H9 (cell line): Measurements from ENCODE around the gene USF3. TPM values are rescaled to one million over a fixed set of nuclear protein-coding genes. Genes with fewer than 3 reads are reported as not detected.

Experiments used
- DNase-seq: peaks from one replicate; pipeline ENCODE4 v3.0.0-alpha.2; 2017
- H2AFZ ChIP-seq: one replicate; pipeline ENCODE4 v1.6.1; 2013; ENCODE audit warnings: mild to moderate bottlenecking, low read length, control low read depth, moderate library complexity
- H2AK5ac ChIP-seq: 2 replicates; pipeline ENCODE4 v1.6.1; 2013; ENCODE audit warnings: low read length, control low read depth, mixed read lengths; ENCODE audit not compliant: insufficient read length
- H2BK120ac ChIP-seq: one replicate; pipeline ENCODE4 v1.6.1; 2013; ENCODE audit warnings: low read depth, mild to moderate bottlenecking, low read length, control low read depth, inconsistent platforms; ENCODE audit not compliant: poor library complexity, severe bottlenecking
- H2BK12ac ChIP-seq: 2 replicates; pipeline ENCODE4 v1.6.1; 2013; ENCODE audit warnings: low read length, control low read depth, mixed read lengths, low read depth; ENCODE audit not compliant: insufficient read length
- H2BK15ac ChIP-seq: 2 replicates; pipeline ENCODE4 v1.6.1; 2013; ENCODE audit warnings: low read depth, low read length, control low read depth
- H2BK20ac ChIP-seq: one replicate; pipeline ENCODE4 v1.6.1; 2013; ENCODE audit warnings: low read depth, mild to moderate bottlenecking, low read length, control low read depth, inconsistent platforms; ENCODE audit not compliant: poor library complexity, severe bottlenecking
- H2BK5ac ChIP-seq: 2 replicates; pipeline ENCODE4 v1.6.1; 2013; ENCODE audit warnings: low read length, control low read depth, mixed read lengths; ENCODE audit not compliant: insufficient read length
- H3K14ac ChIP-seq: 2 replicates; pipeline ENCODE4 v1.6.1; 2013; ENCODE audit warnings: low read length, control low read depth; ENCODE audit not compliant: insufficient read depth
- H3K18ac ChIP-seq: 2 replicates; pipeline ENCODE4 v1.6.1; 2013; ENCODE audit warnings: low read depth, mild to moderate bottlenecking, mixed read lengths, low read length, control low read depth; ENCODE audit not compliant: insufficient read length
- H3K23ac ChIP-seq: 2 replicates; pipeline ENCODE4 v1.6.1; 2013; ENCODE audit warnings: low read length, control low read depth, mixed read lengths, low read depth; ENCODE audit not compliant: insufficient read length
- H3K23me2 ChIP-seq: 2 replicates; pipeline ENCODE4 v1.6.1; 2013; ENCODE audit warnings: low read depth, mild to moderate bottlenecking, mixed read lengths, low read length, control low read depth; ENCODE audit not compliant: insufficient read length, poor library complexity, severe bottlenecking
- H3K27ac ChIP-seq: 2 replicates; pipeline ENCODE4 v1.5.1; 2013; ENCODE audit warnings: low read length, control low read depth, mixed read lengths, low read depth; ENCODE audit not compliant: insufficient read length
- H3K27me3 ChIP-seq: 2 replicates; pipeline ENCODE4 v1.6.1; 2013; ENCODE audit warnings: low read length, control low read depth, inconsistent platforms; ENCODE audit not compliant: insufficient read depth
- H3K4ac ChIP-seq: 2 replicates; pipeline ENCODE4 v1.6.1; 2013; ENCODE audit warnings: low read depth, mild to moderate bottlenecking, control low read depth, inconsistent platforms, low read length, moderate library complexity
- H3K4me1 ChIP-seq: 2 replicates; pipeline ENCODE4 v1.6.1; 2013; ENCODE audit warnings: low read length, control low read depth, inconsistent platforms; ENCODE audit not compliant: insufficient read depth
- H3K4me2 ChIP-seq: 2 replicates; pipeline ENCODE4 v1.6.1; 2013; ENCODE audit warnings: low read length, control low read depth, mixed read lengths; ENCODE audit not compliant: insufficient read length, insufficient read depth
- H3K56ac ChIP-seq: 2 replicates; pipeline ENCODE4 v1.6.1; 2013; ENCODE audit warnings: low read depth, mild to moderate bottlenecking, mixed read lengths, low read length, control low read depth; ENCODE audit not compliant: insufficient read length
- H3K79me1 ChIP-seq: 2 replicates; pipeline ENCODE4 v1.6.1; 2013; ENCODE audit warnings: low read depth, mild to moderate bottlenecking, moderate library complexity, low read length, control low read depth, inconsistent platforms; ENCODE audit not compliant: insufficient read depth, poor library complexity, severe bottlenecking
- H3K79me2 ChIP-seq: 2 replicates; pipeline ENCODE4 v1.6.1; 2013; ENCODE audit warnings: low read length, control low read depth, inconsistent platforms; ENCODE audit not compliant: insufficient read depth
- H3K9ac ChIP-seq: 2 replicates; pipeline ENCODE4 v1.6.1; 2013; ENCODE audit warnings: low read length, control low read depth, mixed read lengths; ENCODE audit not compliant: insufficient read length; ENCODE audit errors: extremely low read depth
- H3K9me3 ChIP-seq: one replicate; pipeline ENCODE4 v1.6.1; 2013; ENCODE audit warnings: low read depth, low read length, inconsistent platforms; ENCODE audit not compliant: control insufficient read depth
- H3T11ph ChIP-seq: one replicate; pipeline ENCODE4 v1.6.1; 2013; ENCODE audit warnings: mild to moderate bottlenecking, low read length, control low read depth, inconsistent platforms
- H4K20me1 ChIP-seq: one replicate; pipeline ENCODE4 v1.6.1; 2013; ENCODE audit not compliant: control insufficient read depth, insufficient read length, insufficient read depth
- H4K5ac ChIP-seq: 2 replicates; pipeline ENCODE4 v1.6.1; 2013; ENCODE audit warnings: low read depth, mild to moderate bottlenecking, mixed read lengths, low read length, control low read depth; ENCODE audit not compliant: insufficient read length
- H4K8ac ChIP-seq: replicated peaks from 2 replicates; pipeline ENCODE4 v1.6.1; 2013; ENCODE audit warnings: low read length, control low read depth, mixed read lengths, low read depth; ENCODE audit not compliant: insufficient read length
- H4K91ac ChIP-seq: 2 replicates; pipeline ENCODE4 v1.6.1; 2013; ENCODE audit warnings: low read depth, mild to moderate bottlenecking, moderate library complexity, mixed read lengths, low read length, control low read depth; ENCODE audit not compliant: insufficient read length
- H3K27ac Mint-ChIP-seq, 3 experiments: 2 replicates in 2 of 3; 3 replicates in 1 of 3; pipeline ENCODE4 v1.8.0; 2020 to 2021; ENCODE audit warnings: mixed read lengths in 3 of 3, mild to moderate bottlenecking in 1 of 3, moderate library complexity in 1 of 3
- H3K27me3 Mint-ChIP-seq: 2 replicates; pipeline ENCODE4 v1.8.0; 2021; ENCODE audit warnings: low read depth, mild to moderate bottlenecking, moderate library complexity, mixed read lengths
- H3K36me3 Mint-ChIP-seq, 3 experiments: 2 replicates in 2 of 3; 3 replicates in 1 of 3; pipeline ENCODE4 v1.8.0; 2020 to 2021; ENCODE audit warnings: low read depth in 3 of 3, mixed read lengths in 3 of 3; ENCODE audit not compliant: insufficient read depth in 1 of 3
- H3K4me1 Mint-ChIP-seq, 2 experiments: 2 replicates each; pipeline ENCODE4 v1.8.0; 2020; ENCODE audit warnings: mixed read lengths in 2 of 2
- H3K4me3 Mint-ChIP-seq, 2 experiments: 2 replicates in 1 of 2; 3 replicates in 1 of 2; pipeline ENCODE4 v1.8.0; 2020 to 2021; ENCODE audit warnings: mild to moderate bottlenecking in 2 of 2, mixed read lengths in 2 of 2, moderate library complexity in 1 of 2
- H3K9me3 Mint-ChIP-seq, 2 experiments: 2 replicates in 1 of 2; 3 replicates in 1 of 2; pipeline ENCODE4 v1.8.0; 2020; ENCODE audit warnings: mild to moderate bottlenecking in 2 of 2, mixed read lengths in 2 of 2, moderate library complexity in 1 of 2
- WGBS: extraction: QIAGEN DNeasy Blood & Tissue Kit; methylation state at CpG from one replicate; pipeline ENCODE4 v1.1.7; 2013; ENCODE audit warnings: missing lambda C conversion rate, low lambda C conversion rate, mixed read lengths; ENCODE audit not compliant: insufficient read length; ENCODE audit errors: extremely low coverage; 5-methylcytosine and 5-hydroxymethylcytosine counted together
- total RNA-seq: library from RNA; stranded (reverse); gene quantifications from 2 replicates; pipeline ENCODE4 v1.2.1, GENCODE V29; 2021
- TF ChIP-seq, protein P1 (sequence below): fragments of 200-600 bp; sonication (generic); conservative IDR thresholded peaks from 3 replicates; pipeline ENCODE4 v1.8.0; 2021; ENCODE audit warnings: antibody characterized with exemption, mild to moderate bottlenecking

USF3 gene
- total RNA-seq, 1 experiment from 2014 or later = 13.8 TPM

DNA sequence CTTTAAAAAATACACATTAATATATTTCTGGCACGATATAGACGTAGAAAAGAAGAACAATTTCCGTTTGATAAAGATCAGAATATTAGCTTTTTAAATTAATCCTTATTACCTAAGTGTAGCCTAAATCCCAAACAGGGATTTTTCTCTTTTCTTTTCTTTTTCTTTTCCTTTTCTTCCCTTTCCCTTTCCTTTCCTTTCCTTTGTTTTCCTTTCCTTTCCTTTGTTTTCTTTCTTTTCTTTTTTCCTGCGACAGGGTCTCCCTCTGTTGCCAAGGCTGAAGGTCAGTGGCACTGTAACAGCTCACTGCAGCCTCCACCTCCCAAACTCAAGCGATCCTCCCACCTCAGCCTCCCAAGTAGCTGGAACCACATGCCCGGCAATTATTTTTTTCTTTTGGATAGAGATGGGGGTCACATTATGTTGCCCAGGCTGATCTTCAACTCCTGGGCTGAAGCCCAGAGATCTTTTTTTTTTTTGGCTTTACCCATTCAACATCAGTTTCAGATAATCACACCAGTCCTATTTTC, 1.8 kb upstream of the USF3 start:
- Histone ChIP-seq H2BK15ac (no peak overlapping the region), H3K4me1 (no peaks in the 10 kb centered on the region), H2BK12ac (no peak overlapping the region), H3K9ac (no peak overlapping the region), H3K27ac (no peak overlapping the region), H2AK5ac (no peak overlapping the region), H4K8ac (no peak overlapping the region), H2BK20ac (no peak overlapping the region), H2AFZ (no peak overlapping the region), H3K14ac (no peak overlapping the region), H4K5ac (no peak overlapping the region), H3K9me3 (no peaks in the 10 kb centered on the region), H3K79me1 (no peaks in the 10 kb centered on the region), H3K4ac (no peak overlapping the region), H3K23me2 (peaks cover 6% of the 10 kb centered on the region), H4K91ac (no peak overlapping the region), H2BK5ac (no peak overlapping the region), H3T11ph (no peak overlapping the region), H3K4me2 (no peak overlapping the region), H3K23ac (no peak overlapping the region), H3K56ac (no peak overlapping the region), H2BK120ac (no peak overlapping the region), H3K27me3 (no peaks in the 10 kb centered on the region), H3K79me2 (no peaks in the 10 kb centered on the region; the same call in 1 of the 2 replicates), H3K18ac (no peak overlapping the region), H4K20me1 (no peaks in the 10 kb centered on the region)
- Mint-ChIP-seq H3K27me3 (no peaks in the 10 kb centered on the region), H3K4me3 (peak overlapping the region in 1 of 2 experiments; percentile 13; a peak in 3 of 5 replicates), H3K36me3 (peaks cover 0 to 1% (median 0%) of the 10 kb centered on the region in 3 experiments; a peak in 2 of 7 replicates), H3K4me1 (peaks cover 11 to 12% of the 10 kb centered on the region in 2 experiments), H3K9me3 (no peaks in the 10 kb centered on the region; a peak in 1 of 5 replicates), H3K27ac (peak overlapping the region in 1 of 3 experiments; percentile 1; a peak in 1 of 7 replicates)
- no peak for DNase-seq
- no CpG with 5 or more reads among the region's 6 CpGs for WGBS
- TF ChIP-seq, protein P1, sequence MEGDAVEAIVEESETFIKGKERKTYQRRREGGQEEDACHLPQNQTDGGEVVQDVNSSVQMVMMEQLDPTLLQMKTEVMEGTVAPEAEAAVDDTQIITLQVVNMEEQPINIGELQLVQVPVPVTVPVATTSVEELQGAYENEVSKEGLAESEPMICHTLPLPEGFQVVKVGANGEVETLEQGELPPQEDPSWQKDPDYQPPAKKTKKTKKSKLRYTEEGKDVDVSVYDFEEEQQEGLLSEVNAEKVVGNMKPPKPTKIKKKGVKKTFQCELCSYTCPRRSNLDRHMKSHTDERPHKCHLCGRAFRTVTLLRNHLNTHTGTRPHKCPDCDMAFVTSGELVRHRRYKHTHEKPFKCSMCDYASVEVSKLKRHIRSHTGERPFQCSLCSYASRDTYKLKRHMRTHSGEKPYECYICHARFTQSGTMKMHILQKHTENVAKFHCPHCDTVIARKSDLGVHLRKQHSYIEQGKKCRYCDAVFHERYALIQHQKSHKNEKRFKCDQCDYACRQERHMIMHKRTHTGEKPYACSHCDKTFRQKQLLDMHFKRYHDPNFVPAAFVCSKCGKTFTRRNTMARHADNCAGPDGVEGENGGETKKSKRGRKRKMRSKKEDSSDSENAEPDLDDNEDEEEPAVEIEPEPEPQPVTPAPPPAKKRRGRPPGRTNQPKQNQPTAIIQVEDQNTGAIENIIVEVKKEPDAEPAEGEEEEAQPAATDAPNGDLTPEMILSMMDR = no peak
